Endodermal cell (in vitro differentiated cells): Measurements from ENCODE around the gene LST1. TPM values are rescaled to one million over a fixed set of nuclear protein-coding genes. Genes with fewer than 3 reads are reported as not detected.

ENCODE experiments used
- DNase-seq: peaks from one replicate; pipeline ENCODE4 v3.0.0-alpha.2; 2017
- H3K27ac ChIP-seq: 2 replicates; pipeline ENCODE4 v1.5.1; 2013; ENCODE audit warnings: mild to moderate bottlenecking, low read depth, low read length, moderate library complexity
- H3K27me3 ChIP-seq: 2 replicates; pipeline ENCODE4 v1.6.1; 2013; ENCODE audit warnings: mild to moderate bottlenecking, low read length, moderate library complexity; ENCODE audit not compliant: insufficient read depth, control insufficient read depth, poor library complexity, severe bottlenecking
- H3K36me3 ChIP-seq: 2 replicates; pipeline ENCODE4 v1.7.0; 2013; ENCODE audit warnings: mild to moderate bottlenecking, low read length, moderate library complexity; ENCODE audit not compliant: control insufficient read depth, insufficient read depth
- H3K4me1 ChIP-seq: one replicate; pipeline ENCODE4 v1.7.0; 2013; ENCODE audit warnings: low read length; ENCODE audit not compliant: control insufficient read depth, insufficient read depth
- H3K4me3 ChIP-seq: 2 replicates; pipeline ENCODE4 v1.5.1; 2013; ENCODE audit warnings: mild to moderate bottlenecking, low read length, moderate library complexity
- H3K9ac ChIP-seq: 2 replicates; pipeline ENCODE4 v1.6.1; 2013; ENCODE audit warnings: mild to moderate bottlenecking, low read length, moderate library complexity; ENCODE audit not compliant: poor library complexity, severe bottlenecking; ENCODE audit errors: extremely low read depth
- H3K9me3 ChIP-seq: 2 replicates; pipeline ENCODE4 v1.6.1; 2013; ENCODE audit warnings: mild to moderate bottlenecking, low read length, moderate library complexity; ENCODE audit not compliant: control insufficient read depth
- H3K27ac Mint-ChIP-seq: 2 replicates; pipeline ENCODE4 v1.8.0; 2020; ENCODE audit warnings: mixed read lengths
- H3K27me3 Mint-ChIP-seq: 2 replicates; pipeline ENCODE4 v1.8.0; 2021; ENCODE audit warnings: mild to moderate bottlenecking, mixed read lengths; ENCODE audit not compliant: insufficient read depth
- H3K36me3 Mint-ChIP-seq: 2 replicates; pipeline ENCODE4 v1.8.0; 2020; ENCODE audit warnings: low read depth, mixed read lengths
- H3K4me1 Mint-ChIP-seq: 2 replicates; pipeline ENCODE4 v1.8.0; 2020; ENCODE audit warnings: mixed read lengths
- H3K4me3 Mint-ChIP-seq: 2 replicates; pipeline ENCODE4 v1.8.0; 2020; ENCODE audit warnings: mild to moderate bottlenecking, moderate library complexity, mixed read lengths
- H3K9me3 Mint-ChIP-seq: 2 replicates; pipeline ENCODE4 v1.8.0; 2020; ENCODE audit warnings: mild to moderate bottlenecking, mixed read lengths
- CTCF ChIP-seq: fragments of 200-600 bp; sonication (generic); conservative IDR thresholded peaks from 2 replicates; pipeline ENCODE4 v1.5.0; 2021; ENCODE audit warnings: antibody characterized with exemption, mild to moderate bottlenecking
- WGBS, 2 experiments: methylation state at CpG; one replicate each; pipeline versions ENCODE4 v1.1.5 to v1.1.7; 2013; ENCODE audit warnings: missing lambda C conversion rate in 2 of 2, mixed read lengths in 1 of 2; ENCODE audit not compliant: insufficient coverage in 1 of 2, insufficient read length in 1 of 2; 5-methylcytosine and 5-hydroxymethylcytosine counted together
- total RNA-seq, 2 donors: library from RNA; stranded (reverse); fragmentation: NEBNext Ultra II Directional in 1 of 2; extraction: Animal tissue kit (Norgen Biotek cat#: 25700) in 1 of 2; gene quantifications; 2 replicates in 1 of 2; 3 replicates in 1 of 2; pipeline ENCODE4 v1.2.1, GENCODE V29; 2021

The LST1 gene
- total RNA-seq, 2 donors from 2014 or later, result not detected

GRCh38 chr6:31558318-31558625 is 27.8 kb upstream of the LST1 start:
- no peaks in the 10 kb centered on the region for H3K27me3 Mint-ChIP-seq
- no peak overlapping the region for H3K4me3 ChIP-seq
- no peaks in the 10 kb centered on the region for H3K27me3 ChIP-seq
- H3K9ac ChIP-seq, result no peak overlapping the region
- 92 to 100% methylated on average over 5 to 8 of the region's 8 CpGs for WGBS, 2 experiments
- peaks cover 19% of the 10 kb centered on the region for H3K36me3 Mint-ChIP-seq
- H3K27ac Mint-ChIP-seq, result no peak overlapping the region
- H3K4me1 Mint-ChIP-seq, result no peaks in the 10 kb centered on the region
- H3K4me3 Mint-ChIP-seq, result no peak overlapping the region
- H3K9me3 ChIP-seq, result no peaks in the 10 kb centered on the region
- H3K9me3 Mint-ChIP-seq, result no peaks in the 10 kb centered on the region
- H3K27ac ChIP-seq, result no peak overlapping the region
- peaks cover 29% of the 10 kb centered on the region for H3K36me3 ChIP-seq
- H3K4me1 ChIP-seq, result no peaks in the 10 kb centered on the region
- DNase-seq, result no peak
- no peak for TF ChIP-seq CTCF

DNA sequence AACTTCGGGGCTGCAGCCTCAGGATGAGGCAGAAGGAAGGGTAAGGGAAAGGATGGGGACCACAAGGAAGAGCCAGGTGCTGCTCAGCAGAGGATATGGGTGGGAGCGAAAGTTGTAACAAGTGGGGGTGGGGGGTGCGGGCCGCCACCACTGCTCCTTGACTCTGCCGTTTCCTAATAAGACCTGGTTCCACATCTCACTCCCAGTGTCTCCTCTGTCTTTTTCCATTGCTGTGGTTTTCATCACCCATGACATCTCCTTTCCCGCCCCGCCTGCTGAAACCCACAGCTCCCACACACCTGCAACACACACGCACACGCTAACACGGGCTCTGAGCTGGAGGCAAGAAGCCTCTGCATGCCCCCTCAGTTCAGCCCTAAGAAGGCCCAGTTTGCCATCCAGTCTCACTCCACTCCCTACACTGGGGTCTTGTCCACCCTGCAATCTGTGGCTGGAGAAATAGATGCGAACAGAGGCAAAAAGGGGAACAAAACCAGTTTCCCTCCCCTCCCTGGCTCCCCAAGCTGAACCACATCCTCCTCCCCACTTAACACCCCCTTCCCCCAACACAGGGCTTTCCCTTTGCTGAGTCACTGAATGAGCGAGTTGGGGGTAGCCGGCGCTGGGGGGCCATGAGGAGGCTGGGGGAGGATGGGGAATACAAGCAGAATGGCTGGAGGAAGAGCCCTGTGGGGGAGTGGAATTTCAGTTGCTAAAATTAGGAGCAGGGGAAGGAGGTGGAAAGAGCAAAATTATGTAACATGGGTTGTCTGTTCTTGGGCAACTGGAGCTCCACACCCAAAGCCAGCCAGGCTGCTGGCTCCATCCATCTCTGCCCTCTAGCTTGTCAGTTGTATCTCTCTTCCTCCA is 27.2 kb upstream of the LST1 start:
- no peak overlapping the region for H3K27ac ChIP-seq
- TF ChIP-seq CTCF, result no peak
- H3K4me1 Mint-ChIP-seq, result no peaks in the 10 kb centered on the region
- WGBS, 2 experiments, result 84 to 94% methylated on average over 2 to 14 of the region's 14 CpGs
- H3K9me3 ChIP-seq, result no peaks in the 10 kb centered on the region
- no peaks in the 10 kb centered on the region for H3K9me3 Mint-ChIP-seq
- peaks cover 28% of the 10 kb centered on the region for H3K36me3 ChIP-seq
- H3K4me3 ChIP-seq, result no peak overlapping the region
- H3K27me3 ChIP-seq, result no peaks in the 10 kb centered on the region
- no peaks in the 10 kb centered on the region for H3K4me1 ChIP-seq
- H3K4me3 Mint-ChIP-seq, result no peak overlapping the region
- no peaks in the 10 kb centered on the region for H3K27me3 Mint-ChIP-seq
- no peak for DNase-seq
- peaks cover 18% of the 10 kb centered on the region for H3K36me3 Mint-ChIP-seq
- H3K27ac Mint-ChIP-seq, result no peak overlapping the region
- no peak overlapping the region for H3K9ac ChIP-seq

- Histone ChIP-seq H3K9me3 (no peaks in the 10 kb centered on the region), H3K4me3 (no peak overlapping the region), H3K9ac (no peak overlapping the region), H3K4me1 (no peaks in the 10 kb centered on the region), H3K36me3 (peaks cover 22% of the 10 kb centered on the region), H3K27ac (no peak overlapping the region), H3K27me3 (no peaks in the 10 kb centered on the region)
- peaks cover 16% of the 10 kb centered on the region for H3K36me3 Mint-ChIP-seq
- no peak for DNase-seq
- TF ChIP-seq CTCF, result no peak
- H3K4me3 Mint-ChIP-seq, result no peak overlapping the region
- H3K4me1 Mint-ChIP-seq, result no peaks in the 10 kb centered on the region
- no peaks in the 10 kb centered on the region for H3K27me3 Mint-ChIP-seq
- H3K27ac Mint-ChIP-seq, result no peak overlapping the region
- 76 to 89% methylated on average over 2 to 4 of the region's 4 CpGs for WGBS, 2 experiments
- H3K9me3 Mint-ChIP-seq, result no peaks in the 10 kb centered on the region
Observed at GRCh38 chr6:31559606-31559957, 26.5 kb upstream of the LST1 start.
